Smooth muscle cell (in vitro differentiated cells): ENCODE measurements around the gene DHCR7. TPM values are rescaled to one million over a fixed set of nuclear protein-coding genes. Genes with fewer than 3 reads are reported as not detected.

ENCODE experiments used
- DNase-seq: peaks from one replicate; lab custom pipeline; 2025; ENCODE audit not compliant: unreplicated experiment; lab: John Stamatoyannopoulos, UW
- H2AFZ ChIP-seq: fragments of 200-600 bp; sonication (generic); 2 replicates; pipeline ENCODE4 v1.6.0; 2016; ENCODE audit warnings: antibody characterized with exemption, low read depth, mild to moderate bottlenecking
- H3F3A ChIP-seq: fragments of 200-600 bp; sonication (generic); 2 replicates; pipeline ENCODE4 v1.6.0; 2017; ENCODE audit warnings: antibody characterized with exemption, low read depth
- H3K27ac ChIP-seq: fragments of 200-600 bp; sonication (generic); 2 replicates; pipeline ENCODE4 v1.5.1; 2016; ENCODE audit warnings: low read depth, mild to moderate bottlenecking
- H3K27me3 ChIP-seq: fragments of 200-600 bp; sonication (generic); 2 replicates; pipeline ENCODE4 v1.6.1; 2016; ENCODE audit warnings: low read depth, mild to moderate bottlenecking
- H3K36me3 ChIP-seq: fragments of 200-600 bp; sonication (generic); 2 replicates; pipeline ENCODE4 v1.5.1; 2016; ENCODE audit warnings: low read depth
- H3K4me1 ChIP-seq: fragments of 200-600 bp; sonication (generic); 2 replicates; pipeline ENCODE4 v1.5.1; 2016; ENCODE audit warnings: low read depth
- H3K4me2 ChIP-seq: fragments of 200-600 bp; sonication (generic); 2 replicates; pipeline ENCODE4 v1.6.0; 2016; ENCODE audit warnings: mild to moderate bottlenecking
- H3K4me3 ChIP-seq: fragments of 200-600 bp; sonication (generic); 2 replicates; pipeline ENCODE4 v1.5.1; 2016; ENCODE audit warnings: mild to moderate bottlenecking
- H3K79me2 ChIP-seq: fragments of 200-600 bp; sonication (generic); 2 replicates; pipeline ENCODE4 v1.6.0; 2016; ENCODE audit warnings: low read depth, mild to moderate bottlenecking
- H3K9ac ChIP-seq: fragments of 200-600 bp; sonication (generic); 2 replicates; pipeline ENCODE4 v1.6.0; 2016; ENCODE audit warnings: low read depth
- H3K9me3 ChIP-seq: fragments of 200-600 bp; sonication (generic); replicated peaks from 2 replicates; pipeline ENCODE4 v1.5.1; 2016; ENCODE audit warnings: low read depth
- H4K20me1 ChIP-seq: fragments of 200-600 bp; sonication (generic); 2 replicates; pipeline ENCODE4 v1.6.0; 2016; ENCODE audit warnings: low read depth
- WGBS: methylation state at CpG from one replicate; pipeline ENCODE4 v1.1.7; 2016; ENCODE audit warnings: low lambda C conversion rate; 5-methylcytosine and 5-hydroxymethylcytosine counted together
- polyA plus RNA-seq: library from polyadenylated mRNA; unstranded; fragments of >200 nt; fragmentation: Nextera tagmentation; extraction: Ambion mirVana; gene quantifications from 2 replicates; pipeline ENCODE4 v1.2.1, GENCODE V29; 2016
- total RNA-seq: library from RNA; depleted of rRNA; stranded (reverse); fragments of >200 nt; gene quantifications from 2 replicates; pipeline ENCODE4 v1.2.3, GENCODE V29; 2014
- TF ChIP-seq, protein P1 (sequence below): fragments of 200-600 bp; sonication (generic); IDR thresholded peaks from 2 replicates; pipeline ENCODE4 v1.5.1; 2017; ENCODE audit warnings: borderline replicate concordance, mild to moderate bottlenecking, antibody characterized with exemption; ENCODE audit not compliant: insufficient read depth, poor library complexity, severe bottlenecking

Gene DHCR7
- total and polyA plus RNA-seq, 2 experiments from 2014 or later = 50.1 to 99.1 TPM

DNA sequence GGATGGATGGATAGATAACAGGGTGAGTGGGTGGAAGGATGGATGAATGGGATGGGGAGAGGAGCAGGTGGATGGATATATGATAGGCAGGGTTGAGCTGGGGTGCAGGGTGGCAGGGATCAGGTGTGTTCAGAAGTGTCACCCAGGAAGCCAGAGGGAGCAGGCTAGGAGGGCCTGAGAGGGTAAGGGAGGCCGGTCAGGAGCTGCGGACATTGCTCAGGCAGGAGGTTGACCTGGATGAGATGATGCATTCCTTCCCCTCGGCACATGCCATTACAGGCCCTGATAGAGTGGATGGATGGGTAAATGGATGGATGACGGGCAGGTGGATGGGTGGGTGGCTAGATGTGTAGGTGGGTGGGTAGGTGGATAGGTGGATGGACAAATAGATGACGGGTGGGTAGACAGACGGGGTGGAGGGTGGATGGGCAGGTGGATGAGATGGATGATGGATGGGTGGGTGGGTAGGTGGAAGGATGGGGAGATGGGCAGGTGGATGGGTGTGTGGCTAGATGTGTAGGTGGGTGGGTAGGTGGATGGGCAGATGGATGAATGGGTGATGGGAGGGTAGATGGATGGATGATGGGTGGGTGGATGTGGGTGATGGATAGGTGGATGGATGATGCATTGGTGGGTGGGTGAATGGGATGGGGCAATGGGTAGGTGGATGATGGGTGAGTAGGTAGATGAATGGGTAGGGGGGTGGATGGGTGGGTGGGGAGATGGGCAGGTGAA is 8.0 kb downstream of the DHCR7 start:
- no peaks in the 10 kb centered on the region for H3K79me2 ChIP-seq
- no peak overlapping the region for H3K27ac ChIP-seq
- no peak overlapping the region for H3K9ac ChIP-seq
- H3K9me3 ChIP-seq = no peaks in the 10 kb centered on the region
- no peaks in the 10 kb centered on the region for H4K20me1 ChIP-seq
- TF ChIP-seq, protein P1, sequence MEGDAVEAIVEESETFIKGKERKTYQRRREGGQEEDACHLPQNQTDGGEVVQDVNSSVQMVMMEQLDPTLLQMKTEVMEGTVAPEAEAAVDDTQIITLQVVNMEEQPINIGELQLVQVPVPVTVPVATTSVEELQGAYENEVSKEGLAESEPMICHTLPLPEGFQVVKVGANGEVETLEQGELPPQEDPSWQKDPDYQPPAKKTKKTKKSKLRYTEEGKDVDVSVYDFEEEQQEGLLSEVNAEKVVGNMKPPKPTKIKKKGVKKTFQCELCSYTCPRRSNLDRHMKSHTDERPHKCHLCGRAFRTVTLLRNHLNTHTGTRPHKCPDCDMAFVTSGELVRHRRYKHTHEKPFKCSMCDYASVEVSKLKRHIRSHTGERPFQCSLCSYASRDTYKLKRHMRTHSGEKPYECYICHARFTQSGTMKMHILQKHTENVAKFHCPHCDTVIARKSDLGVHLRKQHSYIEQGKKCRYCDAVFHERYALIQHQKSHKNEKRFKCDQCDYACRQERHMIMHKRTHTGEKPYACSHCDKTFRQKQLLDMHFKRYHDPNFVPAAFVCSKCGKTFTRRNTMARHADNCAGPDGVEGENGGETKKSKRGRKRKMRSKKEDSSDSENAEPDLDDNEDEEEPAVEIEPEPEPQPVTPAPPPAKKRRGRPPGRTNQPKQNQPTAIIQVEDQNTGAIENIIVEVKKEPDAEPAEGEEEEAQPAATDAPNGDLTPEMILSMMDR = no peak
- no peaks in the 10 kb centered on the region for H3K27me3 ChIP-seq
- DNase-seq = no peak
- no peak overlapping the region for H3K4me2 ChIP-seq
- H3F3A ChIP-seq = no peaks in the 10 kb centered on the region
- H3K36me3 ChIP-seq = no peaks in the 10 kb centered on the region
- H2AFZ ChIP-seq = no peak overlapping the region
- H3K4me3 ChIP-seq = no peak overlapping the region
- WGBS = 100% methylated on average over 6 of the region's 6 CpGs
- no peaks in the 10 kb centered on the region for H3K4me1 ChIP-seq

DNA sequence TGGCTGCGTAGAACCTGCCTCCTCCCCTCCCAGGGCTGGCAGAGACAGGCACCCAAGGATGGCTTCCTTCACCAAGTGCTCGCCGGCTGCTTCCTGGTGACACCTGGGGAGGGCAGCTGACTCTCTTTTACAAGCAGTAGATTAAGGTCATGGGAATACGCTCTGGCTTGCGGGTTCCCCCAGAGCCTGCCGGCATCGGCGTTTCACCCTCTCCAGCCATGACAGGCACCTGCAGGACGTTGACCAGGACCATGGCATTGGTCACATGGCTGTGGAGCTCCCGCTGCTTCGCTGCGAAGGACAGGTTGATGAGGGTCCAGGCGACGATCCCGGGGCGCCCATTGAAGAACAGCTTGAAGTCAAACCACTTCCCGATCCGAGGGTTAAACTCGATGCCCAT is 9.5 kb downstream of the DHCR7 start:
- H3K9ac ChIP-seq = no peak overlapping the region

DNA sequence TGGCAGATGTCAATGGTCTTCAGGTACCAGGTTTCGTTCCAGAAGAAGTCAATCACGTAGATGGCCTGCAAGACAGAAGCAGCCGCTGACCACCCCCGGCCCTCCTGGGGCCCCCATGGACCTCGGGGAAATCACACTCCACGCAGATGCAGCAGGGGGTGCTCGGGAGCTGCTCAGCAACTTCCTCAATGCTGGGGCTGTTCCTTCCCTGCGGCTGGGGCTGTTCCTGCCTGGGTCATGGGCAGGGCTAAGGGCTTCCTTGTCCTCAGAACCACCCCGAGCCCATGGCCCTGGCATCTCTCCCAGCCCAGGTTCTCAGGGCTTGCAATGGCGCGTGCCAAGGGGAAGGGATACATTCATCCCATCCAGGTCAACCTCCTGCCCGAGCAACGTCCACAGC is 10.3 kb downstream of the DHCR7 start:
- TF ChIP-seq, protein P1 = no peak
- Histone ChIP-seq H3K4me1 (no peaks in the 10 kb centered on the region), H2AFZ (no peak overlapping the region), H3K79me2 (no peaks in the 10 kb centered on the region), H3K4me2 (no peak overlapping the region), H3K9ac (no peak overlapping the region), H3K4me3 (no peak overlapping the region), H3K27me3 (no peaks in the 10 kb centered on the region), H3F3A (no peaks in the 10 kb centered on the region), H4K20me1 (no peaks in the 10 kb centered on the region), H3K36me3 (no peaks in the 10 kb centered on the region), H3K9me3 (no peaks in the 10 kb centered on the region), H3K27ac (no peak overlapping the region)
- no peak for DNase-seq
- WGBS = 92% methylated on average over 13 of the region's 13 CpGs

More for the DNA sequence above, 9.5 kb downstream of the DHCR7 start:
- 97% methylated on average over 19 of the region's 19 CpGs for WGBS
- Histone ChIP-seq H3K27ac (no peak overlapping the region), H3K27me3 (no peaks in the 10 kb centered on the region), H2AFZ (no peak overlapping the region), H3K36me3 (no peaks in the 10 kb centered on the region), H4K20me1 (no peaks in the 10 kb centered on the region), H3K79me2 (no peaks in the 10 kb centered on the region), H3F3A (no peaks in the 10 kb centered on the region), H3K4me1 (no peaks in the 10 kb centered on the region), H3K9me3 (no peaks in the 10 kb centered on the region), H3K4me3 (no peak overlapping the region), H3K4me2 (no peak overlapping the region)
- TF ChIP-seq, protein P1 = no peak
- DNase-seq = no peak

DNA sequence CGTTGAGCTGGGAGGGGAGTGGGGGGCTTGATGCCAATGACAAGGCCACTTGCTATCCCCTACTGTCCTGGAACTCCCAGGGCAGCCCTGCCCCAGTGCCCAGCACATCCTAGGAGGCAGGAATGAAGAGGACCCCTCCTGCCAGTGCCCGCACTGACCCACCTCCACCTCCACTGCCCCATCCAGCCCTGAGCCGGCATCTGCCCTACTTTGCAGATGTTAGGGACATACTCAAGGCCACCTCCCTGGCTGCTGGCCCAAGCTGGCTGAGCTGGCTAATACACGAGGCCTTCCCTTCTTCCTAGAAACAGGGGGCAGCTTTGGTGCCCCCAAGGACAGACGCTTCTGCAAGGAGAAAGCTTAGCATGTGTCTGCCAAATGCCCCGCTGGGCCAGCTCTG is 10.8 kb downstream of the DHCR7 start:
- H3K79me2 ChIP-seq = no peaks in the 10 kb centered on the region
- H4K20me1 ChIP-seq = no peaks in the 10 kb centered on the region
- no peak for DNase-seq
- no peaks in the 10 kb centered on the region for H3K9me3 ChIP-seq
- 90% methylated on average over 6 of the region's 6 CpGs for WGBS
- H2AFZ ChIP-seq = no peak overlapping the region
- no peak overlapping the region for H3K27ac ChIP-seq
- no peaks in the 10 kb centered on the region for H3K36me3 ChIP-seq
- H3K4me3 ChIP-seq = no peak overlapping the region
- no peaks in the 10 kb centered on the region for H3K4me1 ChIP-seq
- TF ChIP-seq, protein P1 = no peak
- no peak overlapping the region for H3K4me2 ChIP-seq
- no peak overlapping the region for H3K9ac ChIP-seq
- H3F3A ChIP-seq = no peaks in the 10 kb centered on the region
- H3K27me3 ChIP-seq = no peaks in the 10 kb centered on the region
